Erythroblast (primary cell): ENCODE data around the gene MYO1B.

ENCODE experiments used
- DNase-seq, 2 experiments: peaks; one replicate each; lab custom pipeline; 2025; lab: John Stamatoyannopoulos, UW
- GATA1 ChIP-seq: IDR thresholded peaks from 2 replicates; pipeline ENCODE4 v1.6.1; 2011; ENCODE audit warnings: low read depth, mild to moderate bottlenecking, control low read depth, low read length, moderate library complexity
- POLR2A ChIP-seq: IDR thresholded peaks from 2 replicates; pipeline ENCODE4 v1.6.1; 2011; ENCODE audit warnings: mild to moderate bottlenecking, low read length

Gene MYO1B

DNA sequence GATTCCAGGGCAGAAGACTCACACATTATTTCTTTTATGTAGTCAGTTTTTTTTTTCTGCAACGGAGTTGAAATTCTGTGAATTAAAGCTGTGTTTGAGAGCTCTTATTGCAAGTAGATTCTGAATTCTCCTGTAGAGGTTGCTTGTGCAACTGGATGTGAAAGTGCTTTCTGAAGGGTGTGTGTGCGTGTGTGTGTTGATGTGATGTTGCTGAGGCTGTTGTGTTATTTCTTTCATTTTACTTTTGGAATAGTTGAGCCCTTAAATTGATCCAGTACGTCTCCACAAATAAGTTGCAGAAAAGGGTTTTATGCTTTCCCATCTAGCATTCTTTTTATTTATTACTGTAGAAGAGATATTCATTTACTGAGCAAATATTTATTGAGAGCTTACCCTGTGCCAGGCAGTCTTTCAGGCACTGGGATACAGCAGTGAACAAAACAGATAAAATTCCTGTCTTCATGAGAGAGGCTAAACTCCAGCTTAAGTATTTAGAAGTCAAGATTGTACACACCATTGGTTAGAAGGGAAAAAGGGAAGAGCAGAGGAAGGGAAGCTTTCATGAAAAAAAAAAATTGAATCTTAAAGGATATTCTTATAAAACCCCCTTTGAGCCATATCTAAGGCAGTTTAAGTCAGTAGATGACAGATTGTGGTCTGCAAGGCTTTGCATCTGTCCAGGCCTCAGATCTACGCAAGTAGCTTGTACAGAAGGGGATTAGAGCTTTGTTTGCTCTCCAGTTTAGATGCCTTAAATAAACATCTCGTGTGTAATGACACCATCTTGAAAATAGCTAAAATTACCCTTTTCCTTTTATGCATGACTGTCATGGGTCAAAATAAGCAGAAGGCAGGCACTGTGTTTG is 58.2 kb downstream of the MYO1B start:
- no peak for DNase-seq
- no peak for TF ChIP-seq GATA1
- TF ChIP-seq POLR2A = no peak

DNA sequence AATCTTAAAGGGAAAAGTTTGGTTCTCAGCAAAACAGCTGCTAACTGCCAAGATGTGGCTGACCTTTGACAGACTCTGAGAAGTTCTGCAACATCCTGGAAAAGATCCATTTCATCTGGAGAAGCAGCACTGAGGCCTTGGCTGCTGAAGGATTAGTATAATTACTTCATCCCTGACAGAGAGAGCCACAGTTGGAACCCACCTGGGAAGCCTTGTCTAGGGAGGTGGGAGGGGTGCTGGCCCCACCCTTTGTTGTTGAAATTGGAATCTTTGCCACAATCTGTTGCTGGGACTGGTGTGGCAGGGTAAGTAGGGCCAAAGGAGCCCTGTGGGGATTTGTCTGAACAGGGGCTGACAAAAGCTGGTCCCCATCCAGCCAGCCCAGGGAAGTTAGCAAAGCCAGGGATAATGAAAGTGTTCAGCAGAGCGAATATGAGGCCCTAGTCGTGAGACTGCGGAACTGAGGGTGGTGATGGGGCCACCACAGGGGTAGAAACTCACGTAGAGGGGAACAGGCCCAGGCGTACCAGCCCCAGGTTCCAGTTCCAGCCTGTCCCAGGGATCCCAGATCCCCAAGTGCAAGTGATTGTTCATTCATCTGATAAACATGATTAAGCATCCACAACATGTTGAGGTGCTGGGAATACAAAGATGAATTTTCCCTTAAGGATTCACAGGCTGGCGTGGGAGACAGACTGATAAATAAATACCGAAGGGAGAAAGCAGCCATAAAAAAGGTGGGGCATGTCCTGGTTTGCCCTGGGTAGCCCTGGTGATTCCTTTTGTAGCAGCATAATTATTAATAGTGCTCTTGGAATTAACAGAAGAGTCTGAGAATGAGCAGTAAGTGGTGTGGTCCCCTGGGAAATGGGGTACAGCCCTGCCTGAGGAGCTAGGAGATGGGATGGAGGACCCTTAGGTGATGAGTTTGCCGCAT is 60.0 kb downstream of the MYO1B start:
- TF ChIP-seq GATA1 (no peak), POLR2A (no peak)
- no peak for DNase-seq

DNA sequence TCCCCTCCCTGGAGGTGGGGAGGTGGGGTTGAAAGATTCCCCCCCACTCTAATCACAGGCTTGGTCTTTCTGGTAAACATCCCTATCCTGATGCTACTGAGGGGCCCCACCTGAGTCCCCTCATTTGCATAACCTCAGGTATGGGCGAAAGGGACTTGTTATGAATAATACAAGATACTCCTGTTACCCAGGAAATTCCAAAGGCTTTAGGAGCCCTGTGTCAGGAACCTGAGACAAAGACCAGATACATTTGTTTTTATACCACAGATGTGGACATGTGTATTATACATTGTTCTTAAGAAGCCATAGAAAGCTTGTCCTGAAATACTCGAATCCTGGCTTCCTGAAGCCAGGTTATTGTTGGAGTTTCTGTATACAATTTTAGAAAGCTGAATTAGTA is 62.8 kb downstream of the MYO1B start:
- TF ChIP-seq GATA1 (no peak), POLR2A (no peak)
- DNase-seq = no peak

DNA sequence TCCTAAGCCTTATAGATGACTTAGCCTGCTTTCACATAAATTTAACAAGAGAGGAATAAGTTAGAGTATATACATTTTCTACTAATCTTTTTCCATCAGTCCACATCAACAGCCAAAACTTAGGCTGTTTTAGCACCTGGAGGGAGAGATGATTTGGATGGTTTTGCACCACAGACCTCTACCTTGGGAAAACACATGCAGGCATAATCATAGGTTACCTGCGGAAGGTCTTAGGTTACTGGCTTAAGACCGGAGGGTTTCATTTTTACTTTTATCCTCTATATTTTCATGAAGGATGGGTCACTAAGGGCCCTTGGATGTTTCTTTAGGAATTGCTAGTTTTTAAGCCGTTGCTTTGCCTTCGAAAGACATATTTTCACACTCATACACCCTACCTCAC is 66.0 kb downstream of the MYO1B start:
- no peak for DNase-seq
- TF ChIP-seq GATA1 = no peak
- no peak for TF ChIP-seq POLR2A

DNA sequence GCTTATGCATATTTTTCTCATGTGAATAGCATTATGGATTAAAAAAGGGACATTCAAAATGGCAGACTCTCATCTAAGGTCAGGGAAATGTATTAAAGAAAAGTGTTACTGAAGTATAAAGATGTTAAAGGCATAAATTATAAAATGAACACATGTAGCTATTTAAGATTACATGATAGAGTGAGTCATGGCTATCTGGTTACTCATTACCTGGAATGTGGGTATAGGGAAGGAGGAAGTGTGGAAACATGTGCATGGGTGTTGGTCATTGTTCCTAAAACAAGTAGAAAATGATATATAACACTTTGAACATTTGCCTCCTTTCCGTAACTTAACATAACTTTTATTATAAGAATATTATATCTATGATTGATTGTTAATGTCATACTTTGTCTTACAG is 66.4 kb downstream of the MYO1B start:
- no peak for DNase-seq
- TF ChIP-seq POLR2A = no peak
- TF ChIP-seq GATA1 = no peak

DNA sequence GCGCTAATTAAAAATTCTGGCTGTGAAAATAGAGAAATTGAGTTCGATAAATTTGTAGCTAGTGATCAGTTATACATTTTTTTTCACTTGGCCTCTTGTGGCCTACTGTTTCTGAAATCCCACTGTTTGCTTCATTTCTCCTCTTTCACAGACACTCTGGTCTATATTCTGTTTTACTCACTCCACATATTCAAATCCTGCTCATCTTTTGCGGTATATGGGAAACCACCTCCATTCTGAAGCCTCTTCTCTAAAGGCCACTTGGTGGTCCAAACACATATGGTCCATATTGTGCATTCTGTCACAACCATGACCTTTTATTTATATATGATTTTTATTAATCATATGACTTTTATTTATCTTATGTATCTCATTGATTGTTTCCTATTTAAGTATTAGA is 67.0 kb downstream of the MYO1B start:
- no peak for DNase-seq
- no peak for TF ChIP-seq POLR2A

DNA sequence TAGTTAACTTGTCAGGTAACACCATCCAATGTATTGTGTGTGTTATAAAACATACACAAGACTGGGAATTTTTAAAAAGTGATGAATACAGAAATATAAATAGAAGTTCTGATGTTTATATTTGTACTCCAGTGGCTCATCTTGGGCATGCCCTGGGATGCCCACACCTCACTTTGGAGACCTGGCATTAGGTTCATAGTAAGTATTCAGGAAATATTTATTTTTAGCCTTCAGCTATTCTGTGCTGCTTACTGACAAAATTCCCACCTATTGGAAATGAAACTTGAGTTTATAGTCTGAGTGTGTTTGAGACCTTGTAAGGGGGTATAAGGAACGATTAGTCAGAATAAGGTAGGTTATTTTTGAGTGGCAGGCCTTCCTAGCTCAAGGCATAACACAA is 67.5 kb downstream of the MYO1B start:
- no peak for DNase-seq
- TF ChIP-seq GATA1 (no peak), POLR2A (no peak)

DNA sequence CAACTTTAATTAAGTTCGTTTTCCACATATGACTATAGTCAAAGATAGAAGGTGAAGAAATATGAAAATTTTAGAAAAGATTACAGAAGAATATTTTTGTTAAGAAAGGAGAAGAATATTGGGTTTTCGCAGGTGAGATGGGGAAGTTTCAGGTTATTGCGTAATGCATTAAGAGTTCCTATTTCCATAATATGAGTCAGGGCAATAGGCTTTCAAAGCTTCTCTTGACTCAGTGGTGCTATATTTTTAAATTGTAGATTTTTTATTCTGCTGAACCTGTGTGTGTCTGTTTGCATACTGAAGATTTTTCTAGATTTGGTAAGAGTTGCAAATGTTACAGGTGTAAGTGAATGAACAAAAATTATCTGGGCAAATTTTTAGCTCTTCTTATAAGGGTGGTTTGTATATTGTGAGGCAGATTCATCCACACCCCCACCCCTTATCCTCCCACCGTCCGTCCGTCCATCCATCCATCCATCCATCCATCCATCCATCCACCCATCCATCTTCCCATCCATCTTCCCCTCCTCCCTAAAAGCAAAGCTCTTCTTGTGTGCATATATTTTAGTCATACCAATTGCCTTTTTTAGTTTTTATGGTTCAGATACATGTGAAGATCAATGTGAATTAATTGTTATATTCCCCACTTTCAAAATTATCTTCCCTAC is 69.6 kb downstream of the MYO1B start:
- TF ChIP-seq GATA1 (no peak), POLR2A (no peak)
- DNase-seq = no peak

DNA sequence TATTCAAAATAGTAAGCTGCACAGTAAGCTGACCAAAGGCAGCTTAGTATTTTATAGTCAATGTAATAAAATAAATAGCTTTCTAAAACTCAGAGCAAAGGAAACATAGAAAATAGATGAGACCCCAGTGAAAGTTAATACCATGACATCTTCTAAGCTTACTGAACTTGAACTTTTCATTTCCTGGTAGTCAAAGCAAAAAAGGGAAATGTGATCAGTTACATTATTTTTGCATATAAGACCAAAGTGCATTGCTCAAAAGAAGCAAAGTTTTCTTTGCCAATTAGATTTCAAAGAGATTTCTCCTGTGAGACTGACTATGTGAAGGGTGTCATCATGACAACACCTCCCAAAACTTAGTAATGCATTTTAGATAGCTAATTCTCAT is 70.2 kb downstream of the MYO1B start:
- DNase-seq = no peak
- no peak for TF ChIP-seq POLR2A

DNA sequence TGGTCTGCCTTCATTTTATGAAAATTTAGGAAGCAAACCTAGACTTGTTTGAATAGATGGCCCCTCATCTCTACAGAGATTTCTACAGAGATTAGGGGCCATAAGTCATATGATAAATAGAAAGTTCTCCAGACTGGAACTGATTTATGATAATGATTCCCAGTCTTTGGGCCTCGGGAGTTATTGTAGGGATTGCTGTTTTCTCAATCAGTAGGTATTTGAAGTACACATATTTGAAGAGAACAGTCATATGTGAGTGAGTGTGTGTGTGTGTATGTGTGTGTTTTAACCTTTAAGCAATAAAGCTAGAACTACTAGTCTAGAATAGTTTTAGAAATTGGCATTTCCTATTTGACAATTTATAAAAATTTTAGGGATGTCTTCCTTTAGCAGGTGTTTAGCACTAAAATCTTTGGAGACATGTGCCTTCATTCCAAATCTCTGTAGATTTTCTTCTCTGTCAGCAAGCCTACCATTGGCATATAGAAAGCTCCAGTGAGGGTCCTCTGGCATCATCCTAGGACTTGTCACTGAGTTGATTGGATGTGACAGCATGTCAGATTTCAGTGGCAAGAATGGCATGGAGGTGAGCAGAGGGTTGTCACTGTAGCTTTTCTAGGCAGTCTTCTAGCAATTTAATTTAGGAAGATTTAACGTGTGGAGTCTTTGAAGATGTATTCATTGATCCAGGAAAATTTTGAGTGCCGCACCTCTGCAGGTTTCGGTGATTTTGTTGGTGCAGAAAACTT is 71.2 kb downstream of the MYO1B start:
- TF ChIP-seq POLR2A (no peak), GATA1 (no peak)
- no peak for DNase-seq

DNA sequence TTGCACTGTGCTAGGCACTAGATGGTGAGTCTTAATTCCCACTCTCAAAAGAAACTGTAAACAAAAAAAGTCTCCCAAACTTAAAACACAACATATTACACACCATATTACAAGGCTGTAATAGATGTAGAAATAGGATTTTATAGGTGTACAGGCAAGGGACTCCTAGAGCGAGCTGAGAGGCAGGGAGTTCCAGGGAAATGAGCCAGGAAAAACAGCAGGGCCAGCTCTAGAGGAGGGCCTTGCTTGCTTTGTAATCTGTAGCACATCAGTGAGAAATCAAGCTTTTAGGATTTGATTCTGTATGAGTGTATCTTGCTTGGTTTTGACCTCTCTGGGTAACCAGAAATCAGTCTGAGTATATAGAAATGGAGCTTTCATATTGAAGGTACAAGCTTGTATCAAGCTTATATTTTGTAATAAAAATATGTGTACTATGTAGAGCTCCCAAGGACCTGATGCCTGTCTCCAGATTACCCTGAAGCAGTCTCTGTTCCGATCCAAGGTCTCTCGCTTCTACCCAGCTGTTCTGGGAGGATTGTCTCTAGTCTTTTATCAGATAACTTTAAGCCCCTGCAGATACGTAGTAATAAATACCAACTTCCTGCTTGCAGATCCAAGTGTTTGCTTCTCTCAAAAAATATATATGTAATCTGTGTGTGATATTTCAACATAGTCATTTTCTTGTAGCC is 73.0 kb downstream of the MYO1B start:
- TF ChIP-seq POLR2A (no peak), GATA1 (no peak)

DNA sequence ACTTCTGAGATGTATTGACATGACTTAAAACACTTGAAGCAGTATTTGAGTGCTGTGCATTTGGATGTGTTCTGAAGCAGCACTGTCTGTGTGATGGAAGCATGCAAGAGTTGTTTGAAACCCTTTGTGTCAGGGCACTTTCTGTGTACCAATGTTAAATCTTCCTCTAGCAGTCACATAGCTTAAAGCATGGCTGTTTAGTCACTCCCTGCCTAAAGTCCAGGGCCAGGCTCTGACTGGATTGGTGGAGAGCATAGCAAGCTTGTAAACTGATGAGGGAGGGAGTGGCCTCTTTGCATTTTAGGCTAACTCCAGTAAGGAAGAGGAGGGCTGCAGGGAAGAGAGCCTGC is 73.5 kb downstream of the MYO1B start:
- DNase-seq = no peak
- TF ChIP-seq POLR2A (no peak), GATA1 (no peak)

More for the DNA sequence above, 73.0 kb downstream of the MYO1B start:
- DNase-seq = no peak

DNA sequence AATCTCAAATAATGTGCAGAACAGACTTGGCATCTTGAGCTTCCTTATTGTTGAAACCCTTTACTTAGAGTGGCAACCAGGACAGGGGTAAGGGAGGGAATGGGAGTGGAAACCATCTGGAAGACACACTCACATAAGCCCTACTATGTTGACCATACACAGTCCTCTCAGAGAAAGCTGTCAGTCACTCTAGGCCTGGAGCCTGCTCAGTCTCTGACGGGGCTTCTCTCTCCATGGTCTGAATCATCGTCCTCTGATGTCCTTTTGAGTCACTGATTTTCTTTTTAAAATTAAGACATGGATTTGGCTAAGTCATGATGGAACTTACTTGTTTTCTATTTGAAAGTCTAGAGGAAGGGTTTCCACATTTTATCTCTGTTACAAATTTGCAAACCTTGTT is 74.0 kb downstream of the MYO1B start:
- DNase-seq = no peak
- TF ChIP-seq POLR2A (no peak), GATA1 (no peak)
